Hindlimb muscle (tissue), 1 donor: ENCODE results near the gene STARD3. TPM values are rescaled to one million over a fixed set of nuclear protein-coding genes. Genes with fewer than 3 reads are reported as not detected.
A peak's percentile ranks its signal among the peaks of the same experiment; 100 is the strongest.

Experiments used
- DNase-seq: peaks from one replicate; pipeline ENCODE4 v3.0.0-alpha.2; 2013
- polyA plus RNA-seq: library from polyadenylated mRNA; unstranded; fragments of 120-200 nt; gene quantifications from one replicate; pipeline ENCODE4 v1.2.1, GENCODE V29; 2013; ENCODE audit not compliant: insufficient read length

STARD3 gene
- polyA plus RNA-seq, 1 donor = 36.2 TPM

DNA sequence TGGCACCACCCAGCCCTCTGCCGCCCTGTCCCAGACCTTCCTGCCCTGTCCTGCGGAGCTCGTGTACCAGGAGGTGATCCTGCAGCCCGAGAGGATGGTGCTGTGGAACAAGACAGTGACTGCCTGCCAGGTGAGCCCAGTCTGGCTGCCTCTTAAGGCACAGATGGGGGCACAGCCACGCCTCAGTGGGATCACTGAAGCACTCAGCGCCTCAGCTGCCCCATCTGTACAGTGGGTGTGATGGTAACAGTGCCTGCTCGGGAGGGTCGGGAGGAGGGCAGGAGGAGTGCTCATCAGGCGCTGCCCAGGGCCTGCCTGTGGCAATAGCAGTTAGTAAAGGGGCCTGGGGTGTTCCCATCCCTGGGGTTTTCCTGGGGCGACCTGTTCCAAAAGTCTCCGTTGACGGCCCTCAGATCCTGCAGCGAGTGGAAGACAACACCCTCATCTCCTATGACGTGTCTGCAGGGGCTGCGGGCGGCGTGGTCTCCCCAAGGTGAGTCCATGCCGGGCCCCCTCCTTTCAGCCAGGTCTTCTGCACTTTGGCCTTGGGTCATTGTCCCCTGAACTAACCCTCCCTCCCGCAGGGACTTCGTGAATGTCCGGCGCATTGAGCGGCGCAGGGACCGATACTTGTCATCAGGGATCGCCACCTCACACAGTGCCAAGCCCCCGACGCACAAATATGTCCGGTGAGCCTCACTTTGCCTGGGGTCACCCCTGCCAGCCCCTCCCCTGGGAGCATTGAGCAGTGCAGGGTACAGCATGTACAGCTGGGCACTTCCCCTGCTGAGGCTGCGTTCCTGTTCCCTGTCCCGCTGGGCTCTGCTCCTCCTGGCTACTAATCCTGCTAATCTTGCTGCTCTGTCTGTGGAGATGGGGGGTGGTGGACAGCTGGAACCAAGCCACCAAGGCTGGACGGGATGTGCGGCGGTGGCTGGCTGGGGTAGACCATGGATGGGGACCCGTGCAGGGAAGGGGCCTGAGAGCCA is 23.7 kb downstream of the STARD3 start:
- no peak for DNase-seq

DNA sequence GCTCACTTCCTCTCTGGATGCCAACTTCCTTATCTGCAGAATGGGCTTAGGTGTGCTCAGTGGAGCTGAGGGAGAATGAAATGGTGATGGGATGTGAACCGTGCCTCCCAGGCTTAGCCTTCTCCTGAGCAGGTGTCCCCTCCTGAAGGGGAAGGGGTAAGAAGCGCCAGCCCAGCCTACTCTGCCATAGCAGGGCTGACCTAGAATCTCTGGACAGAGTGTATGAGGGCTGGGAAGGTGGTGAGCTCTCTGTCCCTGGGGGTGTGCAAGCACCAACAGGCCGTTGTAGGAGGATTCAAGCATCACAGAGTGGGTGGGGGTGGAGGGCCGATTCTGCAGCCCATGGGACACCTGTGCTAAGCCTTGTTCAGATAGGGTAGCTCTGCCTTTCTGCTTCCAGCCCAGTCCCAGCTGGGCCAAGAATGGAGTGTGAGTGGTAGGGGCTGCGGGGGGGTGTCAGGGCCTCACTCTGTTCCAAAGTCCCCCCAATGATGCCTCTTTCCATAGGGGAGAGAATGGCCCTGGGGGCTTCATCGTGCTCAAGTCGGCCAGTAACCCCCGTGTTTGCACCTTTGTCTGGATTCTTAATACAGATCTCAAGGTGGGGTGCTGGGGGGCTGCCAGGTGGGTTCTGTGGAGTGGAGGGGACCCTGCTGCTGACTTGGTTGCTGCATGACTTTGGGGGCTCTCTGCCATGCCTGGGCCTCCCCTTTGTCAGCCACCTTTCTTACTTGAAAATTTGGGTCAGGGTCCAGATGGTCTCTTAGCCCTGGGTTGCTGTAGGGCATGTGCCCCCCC is 25.0 kb downstream of the STARD3 start:
- DNase-seq = no peak

DNA sequence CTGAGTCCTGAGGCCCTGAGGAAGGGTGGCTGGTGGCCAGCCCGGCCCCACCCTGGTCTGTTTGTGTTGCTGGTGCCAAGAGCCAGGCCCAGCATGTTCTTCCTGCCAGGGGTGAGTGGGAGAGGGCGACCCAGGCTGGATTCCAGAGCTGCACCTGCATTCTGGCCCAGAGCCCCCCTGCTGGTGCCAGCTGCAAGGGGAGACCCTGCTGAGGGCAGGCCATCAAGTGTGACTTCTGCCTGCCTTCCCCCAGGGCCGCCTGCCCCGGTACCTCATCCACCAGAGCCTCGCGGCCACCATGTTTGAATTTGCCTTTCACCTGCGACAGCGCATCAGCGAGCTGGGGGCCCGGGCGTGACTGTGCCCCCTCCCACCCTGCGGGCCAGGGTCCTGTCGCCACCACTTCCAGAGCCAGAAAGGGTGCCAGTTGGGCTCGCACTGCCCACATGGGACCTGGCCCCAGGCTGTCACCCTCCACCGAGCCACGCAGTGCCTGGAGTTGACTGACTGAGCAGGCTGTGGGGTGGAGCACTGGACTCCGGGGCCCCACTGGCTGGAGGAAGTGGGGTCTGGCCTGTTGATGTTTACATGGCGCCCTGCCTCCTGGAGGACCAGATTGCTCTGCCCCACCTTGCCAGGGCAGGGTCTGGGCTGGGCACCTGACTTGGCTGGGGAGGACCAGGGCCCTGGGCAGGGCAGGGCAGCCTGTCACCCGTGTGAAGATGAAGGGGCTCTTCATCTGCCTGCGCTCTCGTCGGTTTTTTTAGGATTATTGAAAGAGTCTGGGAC is 25.8 kb downstream of the STARD3 start:
- DNase-seq = no peak

DNA sequence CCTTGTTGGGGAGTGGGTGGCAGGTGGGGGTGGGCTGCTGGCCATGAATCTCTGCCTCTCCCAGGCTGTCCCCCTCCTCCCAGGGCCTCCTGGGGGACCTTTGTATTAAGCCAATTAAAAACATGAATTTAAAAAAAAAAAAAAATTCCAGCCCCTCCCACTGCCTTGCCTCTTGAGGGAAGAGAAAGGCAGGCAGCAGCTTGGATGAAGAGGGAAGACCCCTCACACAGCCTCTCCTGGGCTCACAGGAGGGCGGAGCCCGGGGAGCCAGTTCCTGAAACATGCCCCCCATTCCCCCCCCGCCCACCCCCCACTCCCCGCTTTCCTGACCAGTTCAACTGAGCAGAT is 26.4 kb downstream of the STARD3 start:
- no peak for DNase-seq

DNA sequence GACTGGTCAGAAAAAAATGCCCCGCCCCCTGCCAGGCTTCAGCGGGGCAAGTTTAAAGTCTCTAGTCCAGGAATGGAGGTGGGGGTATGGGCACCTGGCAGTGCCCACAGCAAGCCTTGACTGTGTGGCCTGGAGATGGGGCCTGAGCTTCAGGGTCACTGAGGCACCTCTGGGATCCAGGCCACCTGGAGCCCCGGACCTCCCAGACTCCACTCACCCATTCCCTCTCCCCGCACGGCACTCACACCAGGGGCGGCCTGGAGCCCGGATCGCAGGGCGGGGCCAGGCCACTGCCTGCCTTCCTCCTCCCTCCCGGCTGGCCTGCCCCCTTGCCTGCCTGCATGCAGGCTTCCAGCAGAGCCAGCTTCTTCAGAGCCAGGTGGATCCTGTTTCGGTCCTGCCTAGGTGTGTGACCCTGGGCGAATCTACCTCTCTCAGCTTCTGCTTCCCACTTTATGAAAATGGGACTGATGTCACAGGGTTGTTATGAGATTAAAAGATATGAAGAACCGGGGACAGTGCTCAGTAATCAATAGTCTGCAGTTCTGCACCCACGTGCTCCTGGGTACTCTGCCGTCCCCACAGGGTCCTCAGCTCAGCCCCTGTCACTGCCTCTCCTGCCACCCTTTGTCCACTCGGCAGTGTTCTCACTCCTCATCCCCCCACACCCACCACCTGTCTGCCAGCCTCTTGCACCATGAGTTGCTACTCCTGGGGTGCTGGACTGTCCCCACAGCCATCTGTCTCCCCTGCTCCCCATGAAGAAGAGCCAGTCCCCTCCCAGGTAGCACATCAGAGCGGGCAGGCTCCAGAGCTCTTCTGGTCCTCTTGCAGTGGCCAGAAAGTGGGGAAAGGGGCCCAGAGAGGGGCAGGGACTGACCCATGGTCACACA is 27.0 kb downstream of the STARD3 start:
- no peak for DNase-seq

DNA sequence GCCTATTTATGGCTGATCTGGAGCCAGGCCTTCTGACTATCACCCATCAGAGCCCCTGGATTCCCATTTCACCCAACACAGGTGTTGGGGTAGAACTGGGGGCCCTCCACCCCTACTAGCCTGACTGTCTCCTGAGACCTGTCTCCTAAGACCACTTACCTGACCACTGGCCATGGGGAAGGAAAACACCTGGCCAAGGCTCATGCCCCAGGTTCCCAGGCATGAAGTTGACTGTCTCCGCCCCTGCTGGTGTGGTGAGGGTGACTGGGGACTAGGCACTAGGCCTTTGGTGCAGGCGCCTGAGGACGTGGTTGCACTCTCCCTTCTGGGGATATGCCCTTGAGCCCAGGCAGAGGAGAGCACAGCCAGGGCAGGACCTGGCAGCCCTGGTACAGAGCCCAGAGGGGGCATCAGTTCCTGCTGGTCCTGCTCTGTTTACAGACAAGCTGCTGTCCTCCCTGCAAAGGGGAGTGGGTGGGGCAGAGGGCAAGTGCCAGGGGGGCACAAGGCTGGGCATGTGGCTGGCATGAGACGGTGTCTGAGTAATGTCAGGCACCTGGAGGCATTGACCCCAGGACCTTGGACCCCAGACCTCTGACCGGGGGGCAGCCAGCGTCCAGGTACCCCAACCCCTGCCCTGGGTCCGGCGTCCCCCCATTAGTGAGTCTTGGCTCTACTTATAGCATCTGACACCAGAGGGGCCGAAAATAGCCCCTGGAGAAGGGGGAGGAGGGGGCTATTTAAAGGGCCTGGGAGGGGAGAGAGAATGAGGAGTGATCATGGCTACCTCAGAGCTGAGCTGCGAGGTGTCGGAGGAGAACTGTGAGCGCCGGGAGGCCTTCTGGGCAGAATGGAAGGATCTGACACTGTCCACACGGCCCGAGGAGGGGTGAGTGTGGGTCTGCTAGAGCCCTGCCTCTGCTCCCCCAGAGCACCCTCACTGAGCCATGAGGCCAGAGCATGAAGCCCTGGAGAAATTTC is 27.9 kb downstream of the STARD3 start, which contains the start of gene TCAP:
Gene TCAP, plus strand, starts transcription at position 769 of the 981 bp plus-strand sequence. Its CDS starts 11 bp downstream, at position 780.
- DNase-seq = no peak

DNA sequence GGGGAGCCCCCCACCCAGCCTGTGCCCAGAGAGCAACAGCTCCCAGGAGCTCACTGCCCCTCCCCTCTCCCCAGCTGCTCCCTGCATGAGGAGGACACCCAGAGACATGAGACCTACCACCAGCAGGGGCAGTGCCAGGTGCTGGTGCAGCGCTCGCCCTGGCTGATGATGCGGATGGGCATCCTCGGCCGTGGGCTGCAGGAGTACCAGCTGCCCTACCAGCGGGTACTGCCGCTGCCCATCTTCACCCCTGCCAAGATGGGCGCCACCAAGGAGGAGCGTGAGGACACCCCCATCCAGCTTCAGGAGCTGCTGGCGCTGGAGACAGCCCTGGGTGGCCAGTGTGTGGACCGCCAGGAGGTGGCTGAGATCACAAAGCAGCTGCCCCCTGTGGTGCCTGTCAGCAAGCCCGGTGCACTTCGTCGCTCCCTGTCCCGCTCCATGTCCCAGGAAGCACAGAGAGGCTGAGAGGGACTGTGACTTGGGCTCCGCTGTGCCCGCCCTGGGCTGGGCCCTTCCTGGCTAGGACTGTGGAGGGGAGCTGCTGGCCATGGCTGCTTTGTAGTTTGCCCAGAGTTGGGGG is 28.8 kb downstream of the STARD3 start:
- DNase-seq = no peak

DNA sequence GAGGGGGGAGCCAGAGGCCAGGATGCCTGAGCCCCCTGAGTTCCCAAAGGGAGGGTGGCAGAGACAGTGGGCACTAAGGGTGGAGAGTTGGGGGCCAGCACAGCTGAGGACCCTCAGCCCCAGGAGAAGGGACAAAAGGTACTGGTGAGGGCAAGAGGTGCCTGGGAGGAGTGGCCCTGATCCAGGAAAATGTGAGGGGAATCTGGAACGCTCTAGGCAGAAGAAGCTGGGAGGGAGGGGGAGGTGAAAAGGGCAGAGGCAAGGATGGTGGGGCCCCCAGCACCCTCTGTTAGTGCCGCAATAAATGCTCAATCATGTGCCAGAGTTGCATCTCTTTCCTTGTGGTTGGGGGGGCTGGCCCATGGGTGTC is 29.3 kb downstream of the STARD3 start:
- no peak for DNase-seq

DNA sequence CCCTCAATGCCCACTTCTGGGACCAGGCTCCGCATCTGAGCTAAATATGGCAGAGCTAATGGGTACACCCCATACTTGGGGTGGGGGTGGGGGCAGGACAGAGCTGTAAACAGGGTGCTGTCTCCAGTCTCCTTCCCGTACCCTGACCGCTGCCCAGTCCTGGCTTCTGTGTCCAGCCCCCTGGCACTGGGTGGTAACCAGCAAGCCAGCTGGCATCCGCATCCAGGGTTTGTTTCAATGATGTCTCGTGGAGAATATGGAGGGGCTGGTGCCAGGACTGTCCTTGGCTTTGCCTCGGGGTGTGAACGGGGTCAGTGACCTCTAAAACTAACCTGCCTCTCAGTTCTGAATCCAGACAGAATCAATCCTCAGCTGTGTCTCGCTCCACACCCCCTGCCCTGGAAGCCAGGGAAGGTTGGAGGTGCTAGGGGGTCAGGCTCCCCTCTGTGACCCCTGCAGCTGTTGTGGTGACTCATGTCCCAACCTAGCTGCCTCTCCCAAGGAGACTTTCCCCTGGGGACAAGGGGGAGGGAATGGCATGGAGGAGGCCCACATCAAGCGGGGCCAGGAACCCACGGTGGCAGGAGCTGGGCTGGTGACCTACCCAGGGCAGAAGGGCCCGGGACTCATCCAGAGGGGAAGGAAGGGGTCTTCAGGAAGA is 29.8 kb downstream of the STARD3 start:
- DNase-seq = no peak

DNA sequence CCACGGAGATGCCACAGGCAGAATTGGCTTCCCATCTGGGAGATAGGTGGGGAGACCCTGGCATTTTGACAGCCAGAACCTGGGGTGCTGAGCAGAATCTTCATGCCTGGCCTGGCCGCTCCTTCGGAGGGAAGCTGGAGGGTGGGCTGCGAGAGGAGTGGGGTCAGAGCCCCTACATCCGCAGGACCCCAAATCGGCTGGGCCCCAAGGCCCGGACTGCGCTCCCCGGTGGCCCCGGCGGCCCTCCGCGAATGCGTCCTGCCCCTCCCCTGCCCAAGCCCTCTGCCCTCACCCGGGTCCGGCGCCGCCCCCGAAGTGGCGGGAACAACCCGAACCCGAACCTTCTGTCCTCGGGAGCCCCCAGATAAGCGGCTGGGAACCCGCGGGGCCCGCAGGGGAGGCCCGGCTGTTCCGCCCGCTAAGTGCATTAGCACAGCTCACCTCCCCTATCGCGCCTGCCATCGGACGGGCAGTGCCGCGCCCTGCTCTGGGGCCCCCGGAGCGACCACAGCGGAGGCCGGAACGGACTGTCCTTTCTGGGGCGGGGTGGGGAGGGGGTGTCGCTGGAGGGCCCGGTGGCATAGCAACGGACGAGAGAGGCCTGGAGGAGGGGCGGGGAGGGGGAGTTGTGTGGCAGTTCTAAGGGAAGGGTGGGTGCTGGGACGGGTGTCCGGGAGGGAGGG is 30.5 kb downstream of the STARD3 start:
- no peak for DNase-seq

DNA sequence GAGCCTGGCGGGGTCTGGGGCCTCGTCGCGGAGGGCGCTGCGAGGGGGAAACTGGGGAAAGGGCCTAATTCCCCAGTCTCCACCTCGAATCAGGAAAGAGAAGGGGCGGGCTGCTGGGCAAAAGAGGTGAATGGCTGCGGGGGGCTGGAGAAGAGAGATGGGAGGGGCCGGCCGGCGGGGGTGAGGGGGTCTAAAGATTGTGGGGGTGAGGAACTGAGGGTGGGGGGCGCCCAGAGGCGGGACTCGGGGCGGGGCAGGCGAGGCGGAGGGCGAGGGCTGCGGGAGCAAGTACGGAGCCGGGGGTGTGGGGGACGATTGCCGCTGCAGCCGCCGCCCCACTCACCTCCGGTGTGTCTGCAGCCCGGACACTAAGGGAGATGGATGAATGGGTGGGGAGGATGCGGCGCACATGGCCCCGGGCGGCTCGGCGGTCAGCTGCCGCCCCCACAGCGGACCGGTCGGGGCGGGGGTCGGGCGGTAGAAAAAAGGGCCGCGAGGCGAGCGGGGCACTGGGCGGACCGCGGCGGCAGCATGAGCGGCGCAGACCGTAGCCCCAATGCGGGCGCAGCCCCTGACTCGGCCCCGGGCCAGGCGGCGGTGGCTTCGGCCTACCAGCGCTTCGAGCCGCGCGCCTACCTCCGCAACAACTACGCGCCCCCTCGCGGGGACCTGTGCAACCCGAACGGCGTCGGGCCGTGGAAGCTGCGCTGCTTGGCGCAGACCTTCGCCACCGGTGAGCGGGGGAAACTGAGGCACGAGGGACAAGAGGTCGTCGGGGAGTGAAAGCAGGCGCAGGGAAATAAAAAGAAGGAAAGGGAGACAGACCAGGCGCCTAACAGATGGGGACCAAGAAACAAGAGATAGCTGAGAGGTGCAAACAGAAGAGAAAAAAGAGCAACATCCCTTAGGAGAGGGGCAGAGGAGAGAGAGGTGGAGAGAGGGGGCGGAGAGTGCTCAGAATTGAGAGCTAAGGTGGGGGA is 31.3 kb downstream of the STARD3 start, which contains the start of gene PNMT:
Gene PNMT, plus strand, starts transcription at position 509 of the 980 bp plus-strand sequence. Its CDS starts 23 bp downstream, at position 532.
- peak; percentile 62 for DNase-seq

DNA sequence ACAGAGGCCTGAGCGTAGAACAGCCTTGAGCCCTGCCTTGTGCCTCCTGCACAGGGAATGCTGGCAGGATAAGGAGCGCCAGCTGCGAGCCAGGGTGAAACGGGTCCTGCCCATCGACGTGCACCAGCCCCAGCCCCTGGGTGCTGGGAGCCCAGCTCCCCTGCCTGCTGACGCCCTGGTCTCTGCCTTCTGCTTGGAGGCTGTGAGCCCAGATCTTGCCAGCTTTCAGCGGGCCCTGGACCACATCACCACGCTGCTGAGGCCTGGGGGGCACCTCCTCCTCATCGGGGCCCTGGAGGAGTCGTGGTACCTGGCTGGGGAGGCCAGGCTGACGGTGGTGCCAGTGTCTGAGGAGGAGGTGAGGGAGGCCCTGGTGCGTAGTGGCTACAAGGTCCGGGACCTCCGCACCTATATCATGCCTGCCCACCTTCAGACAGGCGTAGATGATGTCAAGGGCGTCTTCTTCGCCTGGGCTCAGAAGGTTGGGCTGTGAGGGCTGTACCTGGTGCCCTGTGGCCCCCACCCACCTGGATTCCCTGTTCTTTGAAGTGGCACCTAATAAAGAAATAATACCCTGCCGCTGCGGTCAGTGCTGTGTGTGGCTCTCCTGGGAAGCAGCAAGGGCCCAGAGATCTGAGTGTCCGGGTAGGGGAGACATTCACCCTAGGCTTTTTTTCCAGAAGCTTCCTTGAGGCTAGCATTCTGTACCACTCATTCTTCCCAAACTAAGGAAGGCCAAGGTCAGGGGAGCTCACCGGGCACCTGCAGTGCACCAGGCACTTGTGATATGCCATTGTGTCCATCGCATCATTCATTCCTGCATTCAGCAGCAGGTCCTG is 33.2 kb downstream of the STARD3 start:
- DNase-seq = no peak

DNA sequence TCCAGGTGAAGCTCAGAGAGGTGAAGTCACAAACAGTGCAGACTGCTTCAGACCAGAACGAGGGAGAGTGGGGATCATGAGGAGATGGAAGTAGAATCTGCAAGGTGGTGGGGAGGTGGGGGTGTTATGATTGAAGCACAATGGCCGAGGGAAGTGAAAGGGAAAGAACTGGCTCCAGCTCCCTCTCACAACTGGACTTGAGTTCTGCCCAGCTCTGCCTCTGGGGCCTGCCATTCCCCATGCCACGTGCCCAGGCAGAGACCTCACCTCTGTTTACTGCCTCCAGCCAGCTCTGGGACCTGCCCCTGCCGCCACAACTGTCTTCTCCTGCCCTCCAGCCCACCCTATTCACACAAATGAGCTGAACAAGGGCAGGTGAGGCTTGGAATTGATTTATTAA is 33.8 kb downstream of the STARD3 start:
- DNase-seq = no peak

DNA sequence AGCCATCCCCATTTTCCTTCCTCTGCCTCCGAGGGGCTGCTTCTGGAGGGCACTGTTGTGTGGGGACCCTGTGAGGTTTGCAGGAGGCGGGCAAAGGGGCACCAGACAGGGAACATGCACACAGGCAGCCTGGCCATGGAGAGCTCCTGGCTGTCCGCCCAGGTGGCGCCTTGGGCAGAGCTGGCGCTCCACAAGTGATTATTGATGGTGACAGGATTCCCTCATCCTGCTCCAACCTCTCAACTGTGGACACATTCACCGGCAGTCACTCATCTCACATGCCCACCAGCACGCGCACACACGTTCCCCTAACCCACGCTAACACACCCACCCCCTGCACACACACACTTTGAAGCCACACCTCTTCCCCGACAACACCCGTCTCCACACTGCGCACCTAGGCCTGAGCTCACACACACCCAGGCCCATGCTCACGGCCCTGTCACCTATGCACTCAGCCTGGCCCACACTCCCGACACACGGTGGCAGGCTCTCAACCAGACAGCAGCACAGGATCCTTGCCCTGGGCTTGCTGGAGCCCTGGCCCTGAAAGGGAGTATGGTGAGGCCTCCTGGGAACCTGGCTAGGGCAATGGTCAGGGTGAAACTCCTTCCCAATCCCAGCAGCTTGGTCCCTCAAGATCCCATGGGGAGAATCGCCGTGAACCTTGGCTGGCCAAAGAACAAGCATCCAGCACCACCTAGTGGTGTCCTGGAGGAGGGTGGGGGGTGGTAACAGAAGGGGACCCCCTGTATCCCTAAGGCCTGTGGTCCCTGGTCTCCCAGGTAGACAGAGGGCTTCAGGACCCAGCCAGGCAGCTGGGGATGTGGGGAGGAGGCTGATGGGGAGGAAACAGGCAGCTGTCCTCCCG is 34.9 kb downstream of the STARD3 start:
- DNase-seq = no peak
